GM18907 (cell line): ENCODE data around the gene TBC1D14.

Source experiments
- ATAC-seq: cut with Tn5 transposase; IDR thresholded peaks from one replicate; pipeline ENCODE4 v1.9.1; 2021; ENCODE audit warnings: mild to moderate bottlenecking, moderate library complexity; ENCODE audit not compliant: unreplicated experiment

TBC1D14 gene

DNA sequence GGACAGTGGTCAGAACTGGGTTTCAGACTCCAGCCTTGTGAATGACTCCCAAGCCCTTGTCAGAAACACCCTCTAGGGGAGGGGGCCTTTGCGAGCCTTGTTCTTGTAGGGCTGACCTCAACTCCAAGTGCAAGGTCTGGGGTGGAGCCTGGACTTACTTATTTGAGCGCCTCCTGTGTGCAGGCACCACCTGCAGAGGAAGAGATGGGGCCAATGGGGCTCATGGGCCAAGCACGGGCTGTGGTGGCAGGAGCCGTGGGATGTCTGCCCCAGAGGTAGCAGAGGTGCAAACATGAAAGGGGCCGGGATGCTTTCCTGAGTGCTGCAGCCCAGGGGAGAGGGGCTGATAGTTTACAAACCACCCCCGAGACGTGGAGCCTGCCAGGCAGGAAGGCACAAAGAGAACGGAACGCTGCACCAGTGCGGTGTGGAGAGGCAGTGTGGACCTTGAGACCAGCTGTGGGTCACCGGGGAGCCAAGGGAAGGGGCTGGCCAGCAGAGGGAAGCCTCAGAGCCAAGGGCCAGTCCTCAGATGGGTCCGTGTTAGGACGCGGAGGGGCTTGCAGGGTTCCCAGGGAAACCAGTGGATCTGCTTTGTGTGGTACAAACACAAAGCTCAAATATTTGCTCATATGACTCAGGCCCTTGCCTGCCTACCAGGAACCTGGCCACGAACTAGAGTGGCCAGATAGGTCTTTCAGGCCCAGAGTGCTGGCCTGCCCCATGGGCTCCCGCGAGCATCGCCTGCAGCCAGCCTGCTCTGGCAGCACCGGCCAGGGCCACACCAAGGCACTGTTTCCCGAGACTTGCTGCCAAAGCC lies 124.8 kb downstream of the TBC1D14 start:
- no peak for ATAC-seq

DNA sequence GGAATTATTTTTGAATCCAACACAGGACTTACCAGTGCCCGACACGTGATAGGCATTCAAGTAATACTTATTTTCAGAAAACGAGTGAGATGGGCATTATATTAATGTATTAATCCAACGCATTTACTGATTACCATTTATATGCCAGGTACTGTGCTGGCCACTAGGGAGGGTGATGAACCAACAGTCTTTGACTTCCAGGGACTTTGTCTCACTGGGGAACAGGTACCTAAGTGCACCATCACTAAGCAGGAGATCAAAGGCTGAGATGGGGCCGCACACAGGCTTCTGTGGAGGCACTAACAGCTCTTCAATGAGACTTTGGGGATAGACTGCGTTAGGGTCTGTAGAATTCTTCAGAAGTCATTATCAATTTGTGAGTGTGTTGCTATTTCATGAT lies 127.8 kb downstream of the TBC1D14 start:
- ATAC-seq: no peak

DNA sequence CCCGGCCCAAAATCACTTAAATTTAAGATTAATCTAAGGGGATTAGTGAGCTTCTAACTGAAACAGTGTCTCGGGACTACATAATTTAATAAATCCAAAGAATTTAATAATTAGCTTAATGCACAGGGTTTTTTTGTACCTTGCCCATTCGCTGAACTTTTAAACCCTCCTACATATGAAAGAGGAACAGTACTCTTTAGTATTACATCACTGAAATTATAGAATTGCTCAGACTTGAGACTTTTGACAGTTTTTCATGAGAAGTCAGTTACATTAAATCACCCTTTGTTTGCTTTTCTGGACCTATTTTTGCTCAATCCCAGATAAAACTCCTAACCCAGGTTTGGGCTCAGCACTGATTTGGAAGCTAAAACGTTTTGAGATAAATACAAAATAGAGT lies 131.1 kb downstream of the TBC1D14 start:
- no peak for ATAC-seq

DNA sequence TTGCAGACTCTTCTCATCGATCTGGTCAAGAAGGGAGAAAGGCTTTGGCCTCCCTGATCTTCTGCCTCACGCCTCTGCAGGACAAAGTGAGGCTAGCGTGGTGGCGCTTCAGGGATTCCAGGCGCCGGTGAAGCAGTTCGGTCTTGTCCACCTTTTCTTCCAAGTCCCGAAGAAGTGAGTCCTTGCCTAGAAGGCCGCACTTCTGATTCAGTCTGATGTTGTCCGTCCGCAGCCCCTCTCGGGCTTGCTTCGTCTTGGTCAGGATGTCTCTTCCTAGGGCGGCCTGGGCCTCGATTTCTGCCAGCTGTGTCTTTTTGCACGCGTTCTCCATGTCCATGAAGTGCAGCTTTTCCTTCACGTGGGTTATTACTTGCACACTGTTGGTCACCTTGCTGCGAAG lies 131.6 kb downstream of the TBC1D14 start:
- no peak for ATAC-seq

DNA sequence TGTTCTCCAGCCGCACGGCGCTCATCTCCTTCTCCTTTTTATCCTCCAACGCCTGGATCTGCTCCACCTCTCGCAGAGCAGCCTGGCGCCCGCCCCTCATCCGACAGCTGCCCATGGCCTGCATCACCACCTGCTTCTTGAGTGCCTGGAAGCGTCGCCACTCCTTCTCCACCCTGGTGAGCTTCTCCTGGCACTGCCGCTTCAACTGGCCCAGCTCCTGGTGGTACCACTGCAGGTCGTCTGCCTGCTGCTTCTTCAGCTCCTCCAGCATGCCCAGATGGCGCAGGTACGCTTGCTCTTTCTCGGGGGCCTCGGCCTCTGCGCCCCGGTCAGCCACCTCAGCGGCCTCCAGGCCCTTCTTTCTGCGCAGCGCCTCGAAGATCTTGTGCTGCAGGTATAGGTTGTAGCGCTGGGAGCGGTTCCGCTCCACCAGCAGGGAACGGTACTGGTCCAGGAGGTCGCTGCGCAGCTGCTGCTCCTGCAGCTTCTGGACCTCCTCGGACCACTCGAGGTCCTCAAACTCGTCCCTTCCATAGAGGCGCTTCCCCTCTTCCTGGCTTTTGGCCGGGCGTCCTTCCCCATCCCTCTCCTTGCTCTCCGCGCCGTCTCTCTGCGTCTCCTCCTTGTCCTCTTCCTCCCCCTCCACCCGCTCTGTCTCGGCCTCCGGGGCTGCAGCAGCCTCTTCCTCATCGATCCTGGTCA lies 132.3 kb downstream of the TBC1D14 start:
- ATAC-seq: no peak

DNA sequence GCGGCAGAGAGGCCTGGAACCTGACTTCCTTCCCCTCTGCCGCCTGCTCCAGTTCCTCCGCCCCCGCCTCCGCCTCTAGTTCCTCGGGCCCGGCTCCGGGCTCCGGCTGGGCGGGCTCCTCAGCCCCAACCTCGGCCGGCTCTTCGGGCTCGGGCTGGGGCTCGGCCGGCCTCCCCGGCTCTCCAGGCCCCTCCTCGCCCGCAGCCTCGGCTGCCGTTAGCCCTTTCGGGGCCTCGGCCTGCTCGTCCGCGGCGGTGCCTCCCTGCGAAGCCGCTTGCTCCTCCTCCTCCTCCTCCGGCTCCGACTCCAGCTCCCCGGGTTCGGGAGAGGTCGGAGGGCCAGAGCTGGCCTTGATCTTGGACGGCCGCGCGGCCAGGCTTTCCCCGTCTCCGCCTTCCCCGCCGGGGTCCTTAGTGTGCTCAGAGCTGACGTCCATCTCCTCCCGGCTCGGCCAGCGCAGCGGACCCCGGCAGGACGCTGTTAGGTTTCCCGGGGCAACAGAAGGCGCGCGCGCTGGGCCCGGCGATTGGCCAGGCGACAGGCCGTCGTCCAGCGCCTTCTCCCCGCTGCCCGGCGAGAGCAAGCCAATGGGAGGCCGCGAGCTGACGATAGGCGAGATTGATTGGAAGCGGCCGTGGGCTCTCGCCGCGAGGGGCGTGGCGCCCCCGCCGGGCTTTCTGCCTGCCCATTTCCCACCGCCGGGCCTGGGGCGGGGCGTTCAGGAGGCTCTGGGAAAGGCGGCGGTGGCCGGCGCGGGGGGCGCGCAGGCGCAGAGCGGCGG lies 133.1 kb downstream of the TBC1D14 start:
- ATAC-seq: peak; percentile 80

DNA sequence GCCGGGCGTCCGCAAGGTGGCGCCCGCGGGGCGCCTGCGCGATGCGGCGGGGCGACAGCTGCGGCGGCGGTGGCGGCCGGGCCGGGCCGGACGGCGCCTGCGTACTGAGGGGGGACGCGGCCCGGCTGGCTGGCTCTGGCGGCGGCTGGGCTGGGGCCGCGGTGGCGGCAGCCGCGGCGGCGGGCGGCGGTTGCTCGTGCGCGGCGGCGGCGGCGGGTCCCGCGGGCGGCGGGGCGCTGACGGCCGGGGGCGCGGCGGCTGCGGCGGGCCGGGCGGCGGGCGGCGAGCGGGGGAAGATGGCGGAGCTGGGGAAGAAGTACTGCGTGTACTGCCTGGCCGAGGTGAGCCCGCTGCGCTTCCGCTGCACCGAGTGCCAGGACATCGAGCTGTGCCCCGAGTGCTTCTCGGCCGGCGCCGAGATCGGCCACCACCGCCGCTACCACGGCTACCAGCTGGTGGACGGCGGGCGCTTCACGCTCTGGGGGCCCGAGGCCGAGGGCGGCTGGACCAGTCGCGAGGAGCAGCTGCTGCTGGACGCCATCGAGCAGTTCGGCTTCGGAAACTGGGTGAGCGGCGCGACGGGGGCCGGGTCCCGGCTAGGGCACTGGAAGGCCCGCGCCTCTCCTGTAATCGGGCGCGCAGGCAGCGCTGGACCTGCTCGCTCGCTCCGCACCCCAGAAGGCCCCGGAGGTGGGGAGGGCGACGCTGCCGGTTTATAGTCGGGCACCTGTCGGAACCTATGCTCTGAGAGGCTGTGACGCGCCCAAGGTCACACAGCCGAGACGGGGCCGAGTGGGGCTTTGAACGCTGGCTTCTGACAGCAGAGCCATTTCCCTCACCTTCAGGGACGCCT lies 133.9 kb downstream of the TBC1D14 start, which contains the start of gene TADA2B:
Gene TADA2B, plus strand, starts transcription at position 89 of the 853 bp plus-strand sequence. Its CDS starts 208 bp downstream, at position 297.
- ATAC-seq: peak; percentile 26

- ATAC-seq: no peak
Measured at GRCh38 chr4:7044137-7044930, 134.7 kb downstream of the TBC1D14 start.

GRCh38 chr4:7045553-7045952 lies 135.9 kb downstream of the TBC1D14 start:
- ATAC-seq: no peak

DNA sequence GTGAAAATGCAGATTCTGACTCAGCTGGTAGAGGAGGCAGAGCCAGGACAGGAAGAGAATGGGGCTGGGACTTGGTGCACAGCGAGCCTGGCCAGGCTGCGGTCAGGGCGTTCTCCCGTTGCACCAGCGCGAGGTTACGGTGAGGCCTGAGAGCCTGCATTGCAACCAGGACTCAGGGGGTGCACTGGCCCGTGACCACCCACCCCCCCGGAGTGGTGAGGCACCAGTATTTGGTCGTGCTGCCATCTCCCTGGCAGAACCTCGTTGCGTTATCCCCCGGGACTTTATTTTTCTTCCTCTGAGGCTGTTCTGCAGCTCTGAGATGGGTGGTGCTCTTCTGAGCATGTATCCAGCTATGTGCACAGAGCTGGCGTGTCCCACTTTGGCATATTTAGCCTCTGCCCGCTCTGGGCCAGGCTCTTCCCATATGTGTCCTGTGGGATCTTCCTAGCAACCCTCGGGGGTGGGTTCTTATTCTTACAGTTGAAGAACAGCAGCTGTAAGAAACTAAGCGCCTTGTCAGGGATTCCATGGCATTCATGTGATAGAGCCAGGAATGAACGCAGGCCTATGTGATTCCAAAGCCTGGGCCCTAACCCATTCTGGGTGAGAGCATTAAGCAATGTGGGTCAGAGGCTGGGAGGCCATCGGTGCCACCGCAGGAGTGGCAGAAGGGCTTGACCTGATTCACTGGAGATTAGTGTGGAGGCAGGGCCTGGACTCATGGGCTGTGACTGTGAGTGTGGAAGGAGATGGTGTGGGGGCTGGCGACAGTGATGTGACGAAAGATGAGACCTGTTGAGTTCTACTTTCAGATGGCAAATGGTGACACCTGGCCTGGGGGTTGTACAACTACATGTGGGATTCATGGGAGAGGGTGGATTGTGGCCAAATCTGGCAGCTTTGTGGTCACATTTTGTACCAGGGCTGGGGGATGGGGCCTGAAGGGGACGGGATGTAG lies 136.6 kb downstream of the TBC1D14 start:
- ATAC-seq: no peak

GRCh38 chr4:7046971-7047370 lies 137.3 kb downstream of the TBC1D14 start:
- ATAC-seq: no peak

DNA sequence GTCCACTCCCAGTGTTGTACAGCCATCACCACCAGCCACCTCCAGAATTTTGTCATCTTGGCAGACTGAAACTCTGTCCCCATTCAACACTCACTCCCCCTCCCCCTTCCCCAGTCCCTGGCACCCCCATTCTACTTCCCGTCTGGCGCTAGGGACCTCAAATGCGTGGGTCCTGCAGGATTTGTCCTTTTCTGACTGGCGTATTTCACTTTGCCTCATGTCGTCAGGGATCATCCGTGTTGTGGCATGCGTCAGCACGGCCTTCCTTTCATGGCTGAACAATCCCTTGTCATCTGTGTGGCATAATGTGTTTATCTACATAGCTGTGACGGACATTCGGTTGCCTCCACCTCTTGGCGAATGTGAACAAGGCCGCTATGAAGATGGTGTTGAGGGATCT lies 139.0 kb downstream of the TBC1D14 start:
- ATAC-seq: no peak

GRCh38 chr4:7049295-7049694 lies 139.7 kb downstream of the TBC1D14 start:
- no peak for ATAC-seq

DNA sequence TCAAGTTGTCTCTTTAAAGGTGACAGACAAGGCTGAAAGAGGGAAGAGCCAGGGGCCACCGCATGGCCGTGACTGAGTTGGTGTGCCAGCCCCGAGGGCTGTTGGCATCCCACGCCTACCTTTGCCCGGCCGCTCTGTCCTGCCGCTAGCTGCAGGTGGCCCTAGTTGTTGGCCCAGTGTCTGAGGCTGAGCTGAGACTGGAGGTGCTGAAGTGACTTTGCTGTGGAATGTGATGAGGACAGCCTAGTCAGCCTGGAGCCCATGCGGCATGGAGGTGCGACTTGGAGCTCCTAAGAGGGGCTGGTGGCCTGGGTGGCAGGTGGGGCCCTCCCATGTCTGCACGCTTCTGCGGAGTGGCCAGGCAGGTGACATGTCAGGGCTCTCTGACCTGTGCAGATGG lies 140.1 kb downstream of the TBC1D14 start:
- no peak for ATAC-seq

- ATAC-seq: no peak
Measured at GRCh38 chr4:7050481-7051143, 141.0 kb downstream of the TBC1D14 start.

GRCh38 chr4:7051144-7051495 lies 141.5 kb downstream of the TBC1D14 start:
- ATAC-seq: no peak

GRCh38 chr4:7051905-7052304 lies 142.3 kb downstream of the TBC1D14 start:
- no peak for ATAC-seq

GRCh38 chr4:7052313-7052712 lies 142.7 kb downstream of the TBC1D14 start:
- no peak for ATAC-seq
